Smooth muscle cell (in vitro differentiated cells): ENCODE results near the gene TMEM186. TPM values are rescaled to one million over a fixed set of nuclear protein-coding genes. Genes with fewer than 3 reads are reported as not detected.

ENCODE experiments used
- DNase-seq: peaks from one replicate; lab custom pipeline; 2025; ENCODE audit not compliant: unreplicated experiment; lab: John Stamatoyannopoulos, UW
- H2AFZ ChIP-seq: fragments of 200-600 bp; sonication (generic); 2 replicates; pipeline ENCODE4 v1.6.0; 2016; ENCODE audit warnings: antibody characterized with exemption, low read depth, mild to moderate bottlenecking
- H3F3A ChIP-seq: fragments of 200-600 bp; sonication (generic); 2 replicates; pipeline ENCODE4 v1.6.0; 2017; ENCODE audit warnings: antibody characterized with exemption, low read depth
- H3K27ac ChIP-seq: fragments of 200-600 bp; sonication (generic); 2 replicates; pipeline ENCODE4 v1.5.1; 2016; ENCODE audit warnings: low read depth, mild to moderate bottlenecking
- H3K27me3 ChIP-seq: fragments of 200-600 bp; sonication (generic); 2 replicates; pipeline ENCODE4 v1.6.1; 2016; ENCODE audit warnings: low read depth, mild to moderate bottlenecking
- H3K36me3 ChIP-seq: fragments of 200-600 bp; sonication (generic); 2 replicates; pipeline ENCODE4 v1.5.1; 2016; ENCODE audit warnings: low read depth
- H3K4me1 ChIP-seq: fragments of 200-600 bp; sonication (generic); 2 replicates; pipeline ENCODE4 v1.5.1; 2016; ENCODE audit warnings: low read depth
- H3K4me2 ChIP-seq: fragments of 200-600 bp; sonication (generic); 2 replicates; pipeline ENCODE4 v1.6.0; 2016; ENCODE audit warnings: mild to moderate bottlenecking
- H3K4me3 ChIP-seq: fragments of 200-600 bp; sonication (generic); 2 replicates; pipeline ENCODE4 v1.5.1; 2016; ENCODE audit warnings: mild to moderate bottlenecking
- H3K79me2 ChIP-seq: fragments of 200-600 bp; sonication (generic); 2 replicates; pipeline ENCODE4 v1.6.0; 2016; ENCODE audit warnings: low read depth, mild to moderate bottlenecking
- H3K9ac ChIP-seq: fragments of 200-600 bp; sonication (generic); 2 replicates; pipeline ENCODE4 v1.6.0; 2016; ENCODE audit warnings: low read depth
- H3K9me3 ChIP-seq: fragments of 200-600 bp; sonication (generic); replicated peaks from 2 replicates; pipeline ENCODE4 v1.5.1; 2016; ENCODE audit warnings: low read depth
- H4K20me1 ChIP-seq: fragments of 200-600 bp; sonication (generic); 2 replicates; pipeline ENCODE4 v1.6.0; 2016; ENCODE audit warnings: low read depth
- CTCF ChIP-seq: fragments of 200-600 bp; sonication (generic); IDR thresholded peaks from 2 replicates; pipeline ENCODE4 v1.5.1; 2017; ENCODE audit warnings: borderline replicate concordance, mild to moderate bottlenecking, antibody characterized with exemption; ENCODE audit not compliant: insufficient read depth, poor library complexity, severe bottlenecking
- WGBS: methylation state at CpG from one replicate; pipeline ENCODE4 v1.1.7; 2016; ENCODE audit warnings: low lambda C conversion rate; 5-methylcytosine and 5-hydroxymethylcytosine counted together
- polyA plus RNA-seq: library from polyadenylated mRNA; unstranded; fragments of >200 nt; fragmentation: Nextera tagmentation; extraction: Ambion mirVana; gene quantifications from 2 replicates; pipeline ENCODE4 v1.2.1, GENCODE V29; 2016
- total RNA-seq: library from RNA; depleted of rRNA; stranded (reverse); fragments of >200 nt; gene quantifications from 2 replicates; pipeline ENCODE4 v1.2.3, GENCODE V29; 2014

The TMEM186 gene
- total and polyA plus RNA-seq, 2 experiments from 2014 or later, result 1.3 to 9.7 TPM

GRCh38 chr16:8767176-8767575 lies 30.3 kb downstream of the TMEM186 start:
- no peaks in the 10 kb centered on the region for H3K27me3 ChIP-seq
- H3K4me2 ChIP-seq, result no peak overlapping the region
- no peaks in the 10 kb centered on the region for H3K9me3 ChIP-seq
- no peak overlapping the region for H2AFZ ChIP-seq
- no peak for TF ChIP-seq CTCF
- no peak overlapping the region for H3K27ac ChIP-seq
- no peak for DNase-seq
- H3K79me2 ChIP-seq, result no peaks in the 10 kb centered on the region
- H4K20me1 ChIP-seq, result no peaks in the 10 kb centered on the region
- WGBS, result 98% methylated on average over 8 of the region's 8 CpGs
- H3K4me1 ChIP-seq, result no peaks in the 10 kb centered on the region
- no peak overlapping the region for H3K9ac ChIP-seq
- H3F3A ChIP-seq, result no peaks in the 10 kb centered on the region
- no peak overlapping the region for H3K4me3 ChIP-seq
- H3K36me3 ChIP-seq, result no peaks in the 10 kb centered on the region

GRCh38 chr16:8764525-8765250 lies 32.8 kb downstream of the TMEM186 start:
- Histone ChIP-seq H3K4me1 (no peaks in the 10 kb centered on the region), H3K27me3 (no peaks in the 10 kb centered on the region), H4K20me1 (no peaks in the 10 kb centered on the region), H3F3A (no peaks in the 10 kb centered on the region), H3K9ac (no peak overlapping the region), H2AFZ (no peak overlapping the region), H3K27ac (no peak overlapping the region), H3K79me2 (no peaks in the 10 kb centered on the region), H3K9me3 (no peaks in the 10 kb centered on the region), H3K4me3 (no peak overlapping the region), H3K36me3 (no peaks in the 10 kb centered on the region), H3K4me2 (no peak overlapping the region)
- DNase-seq, result no peak
- no peak for TF ChIP-seq CTCF
- 92% methylated on average over 18 of the region's 18 CpGs for WGBS

- WGBS, result 76% methylated on average over 10 of the region's 10 CpGs
- H3F3A ChIP-seq, result no peaks in the 10 kb centered on the region
- no peak overlapping the region for H3K27ac ChIP-seq
- H3K4me1 ChIP-seq, result no peaks in the 10 kb centered on the region
- H2AFZ ChIP-seq, result no peak overlapping the region
- no peak overlapping the region for H3K4me2 ChIP-seq
- H3K27me3 ChIP-seq, result no peaks in the 10 kb centered on the region
- H3K4me3 ChIP-seq, result no peak overlapping the region
- H3K36me3 ChIP-seq, result no peaks in the 10 kb centered on the region
- no peak for DNase-seq
- no peaks in the 10 kb centered on the region for H3K9me3 ChIP-seq
- TF ChIP-seq CTCF, result no peak
- H3K9ac ChIP-seq, result no peak overlapping the region
- no peaks in the 10 kb centered on the region for H3K79me2 ChIP-seq
- H4K20me1 ChIP-seq, result no peaks in the 10 kb centered on the region
Measured at GRCh38 chr16:8763899-8764298, 33.5 kb downstream of the TMEM186 start.

GRCh38 chr16:8763083-8763482 lies 34.4 kb downstream of the TMEM186 start:
- Histone ChIP-seq H3K4me3 (no peak overlapping the region), H3F3A (no peaks in the 10 kb centered on the region), H3K36me3 (no peaks in the 10 kb centered on the region), H3K27ac (no peak overlapping the region), H3K27me3 (no peaks in the 10 kb centered on the region), H2AFZ (no peak overlapping the region), H4K20me1 (no peaks in the 10 kb centered on the region), H3K4me2 (no peak overlapping the region), H3K79me2 (no peaks in the 10 kb centered on the region), H3K4me1 (no peaks in the 10 kb centered on the region), H3K9ac (no peak overlapping the region), H3K9me3 (no peaks in the 10 kb centered on the region)
- TF ChIP-seq CTCF, result no peak
- DNase-seq, result no peak
- 89% methylated on average over 3 of the region's 3 CpGs for WGBS
